NCI-H510A treated with DMSO at 0.1 percent for 48 hours (cell line): ENCODE data around the gene ESRP2.

Source experiments
- DNase-seq: peaks from one replicate; lab custom pipeline; 2025; lab: John Stamatoyannopoulos, UW

The ESRP2 gene

DNA sequence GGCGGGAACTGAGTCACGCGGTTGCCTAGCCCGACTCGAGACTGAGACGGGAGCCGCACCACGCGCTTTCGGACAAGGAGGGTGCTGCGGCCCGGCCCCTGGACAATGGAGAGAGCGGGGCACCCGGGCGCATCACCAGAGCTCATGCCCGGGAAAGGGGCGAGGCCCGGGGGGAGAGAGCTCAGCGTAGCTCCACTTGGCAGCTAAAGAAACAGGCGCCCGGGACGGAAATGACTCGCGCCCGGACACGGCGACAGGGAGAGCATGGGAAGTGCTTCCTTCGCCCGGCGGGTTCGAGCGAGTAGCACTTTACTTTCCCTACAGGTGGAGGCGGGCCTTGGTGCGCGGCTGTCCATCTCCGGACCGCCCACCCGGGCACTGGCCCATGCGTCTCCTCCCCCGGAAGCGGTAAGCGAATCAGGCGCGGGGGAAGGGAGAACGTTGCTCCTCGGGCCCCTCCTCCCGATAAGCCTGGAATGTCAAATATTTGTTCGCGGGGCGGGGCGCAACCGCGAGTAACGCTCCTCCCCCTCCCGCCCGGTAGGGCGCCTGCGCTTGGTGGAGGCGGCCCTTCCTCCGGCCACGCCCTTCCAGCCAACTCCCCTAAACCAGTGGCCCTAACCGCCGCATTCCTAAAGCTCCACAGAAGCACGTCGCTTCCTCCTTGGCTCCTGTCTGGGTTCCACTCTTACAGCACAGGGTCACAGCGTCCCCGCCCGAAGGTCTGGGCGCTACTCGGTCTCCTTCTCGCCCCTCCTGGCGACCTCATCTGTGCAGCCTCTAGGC is 1.5 kb upstream of the ESRP2 start:
- peak; percentile 74 for DNase-seq

DNA sequence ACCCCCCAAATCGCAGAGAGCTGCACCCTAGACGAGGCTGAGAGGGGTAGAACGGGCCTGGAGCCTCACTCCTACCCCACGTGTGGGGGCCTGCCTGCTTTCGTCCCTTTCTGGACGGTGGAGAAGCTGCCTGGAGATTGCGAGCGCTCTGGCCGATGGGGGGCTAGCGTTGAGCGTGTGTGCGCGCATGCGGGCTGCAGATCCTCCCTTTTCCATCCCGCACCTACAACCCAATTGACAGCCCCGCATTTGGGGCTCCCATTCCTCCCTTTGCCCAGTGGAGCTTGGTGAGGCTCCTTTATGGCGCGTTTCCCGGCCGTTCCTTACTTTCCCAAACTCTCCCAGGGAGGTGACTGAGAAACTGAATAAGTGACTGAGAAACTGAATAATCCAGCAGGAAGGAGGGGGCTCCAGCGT is 907 bp upstream of the ESRP2 start:
- DNase-seq, result no peak

DNA sequence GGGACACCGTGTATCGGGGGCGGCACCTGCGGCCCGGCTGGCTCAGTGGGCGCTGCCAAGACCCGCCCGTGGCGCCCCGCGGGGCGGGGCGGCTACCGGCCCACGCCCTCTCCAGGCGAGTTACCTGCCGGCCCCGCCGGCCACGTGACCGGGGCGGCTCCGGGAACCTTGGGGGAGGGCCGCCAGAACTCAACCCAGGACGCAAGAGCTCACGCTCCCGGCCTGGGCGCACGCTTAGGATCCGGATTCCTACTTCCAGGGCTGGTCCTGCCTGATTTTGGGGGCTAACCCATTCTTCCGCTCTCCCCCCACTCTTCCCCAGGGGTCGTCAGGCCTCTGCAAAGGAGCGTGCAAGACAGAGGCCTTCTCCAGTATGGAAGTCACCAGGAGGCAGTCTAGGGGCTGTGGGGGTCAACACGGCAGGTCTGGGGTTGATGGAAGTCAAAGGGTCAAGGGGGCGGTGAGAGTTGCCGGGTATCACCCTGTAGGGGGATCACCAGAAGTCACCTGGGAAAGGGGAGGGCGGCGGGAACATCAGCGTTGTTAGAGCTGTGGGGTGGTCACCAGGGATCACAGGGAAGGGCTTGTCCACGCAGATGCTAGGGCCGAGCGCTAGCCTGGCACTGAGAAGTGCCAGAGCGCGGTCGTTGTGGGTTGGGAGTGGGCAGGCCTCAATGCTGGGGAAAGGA is 354 bp upstream of the ESRP2 start:
- DNase-seq, result peak; percentile 77

DNA sequence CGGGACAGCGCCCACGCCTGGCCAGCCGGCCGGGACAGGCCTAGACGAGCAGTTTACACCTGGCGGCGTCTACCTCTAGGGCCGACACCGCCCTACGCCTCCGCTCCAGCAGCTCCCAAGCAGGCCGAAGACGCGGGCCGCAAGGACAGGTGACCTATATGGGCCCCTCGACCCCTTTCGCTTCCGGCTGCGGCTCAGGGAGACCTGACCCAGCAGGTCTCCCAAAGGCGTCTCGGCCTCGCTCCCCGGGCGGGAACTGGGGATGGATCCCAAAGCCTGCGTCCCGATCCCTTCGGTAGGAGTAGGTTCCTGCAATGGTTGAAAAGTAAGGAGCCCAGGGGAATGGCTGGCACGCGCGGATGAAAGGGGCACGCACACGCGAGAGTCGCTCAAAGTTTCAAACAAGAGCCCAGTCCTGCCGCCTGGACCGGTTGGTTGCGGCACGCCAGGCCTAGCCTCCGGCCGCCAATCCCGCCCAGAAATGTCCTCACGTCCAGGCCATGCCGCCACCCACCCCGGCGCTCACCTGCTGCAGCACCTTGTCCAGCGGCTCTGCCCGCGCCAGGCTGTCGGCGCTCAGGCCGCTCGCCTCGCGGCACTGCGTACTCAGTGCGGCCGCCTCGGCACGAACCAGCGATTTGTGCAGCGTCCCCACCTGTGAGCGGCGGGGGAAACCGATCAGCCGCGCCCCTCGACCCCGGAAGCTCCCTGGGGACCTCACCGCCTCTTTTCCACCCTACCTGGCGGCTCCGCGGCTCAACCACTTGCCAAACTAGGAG is 630 bp downstream of the ESRP2 start:
- no peak for DNase-seq

DNA sequence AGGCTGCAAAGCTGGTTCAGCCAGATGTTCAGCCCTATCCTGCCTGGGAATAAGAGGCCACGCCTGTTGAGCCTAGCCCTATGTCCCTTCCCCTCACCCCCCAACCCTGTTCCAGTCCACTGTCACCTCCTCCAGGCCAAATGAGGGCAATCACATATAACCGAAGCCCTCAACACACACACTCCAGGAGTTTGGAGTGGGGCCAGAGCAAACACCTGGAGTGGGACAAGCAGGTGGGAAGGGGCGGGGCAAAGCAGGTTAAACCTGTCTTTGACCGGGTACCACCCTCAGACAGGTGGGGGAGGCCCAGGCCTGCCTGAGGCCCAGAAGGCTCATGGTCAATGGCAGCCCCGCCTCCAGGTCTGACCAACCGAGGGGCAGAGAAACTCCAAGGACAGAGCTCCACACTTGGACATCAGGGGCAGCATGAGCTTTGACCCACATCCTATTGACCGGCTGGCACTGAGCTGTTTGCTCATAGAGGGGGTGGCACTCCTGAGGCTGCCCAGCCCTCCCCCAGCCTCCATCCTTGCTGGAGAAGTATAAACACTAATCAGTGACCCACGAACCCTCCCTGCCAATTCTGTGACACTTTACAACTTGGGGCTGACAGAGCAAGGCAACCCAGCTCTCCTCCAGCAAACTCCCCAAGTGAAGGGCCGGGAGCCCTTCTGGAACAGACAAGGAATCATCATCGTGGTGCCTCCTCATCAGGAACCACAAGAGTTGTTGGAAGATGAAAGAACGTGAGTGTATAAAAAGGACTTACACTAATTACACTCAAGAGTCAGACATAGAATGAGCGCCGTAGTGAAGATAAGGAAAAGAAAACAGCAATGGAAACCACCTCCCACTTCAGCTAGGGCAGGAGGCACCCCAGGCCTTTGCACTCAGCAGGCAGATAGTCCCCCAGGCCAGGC is 1.5 kb downstream of the ESRP2 start:
- peak; percentile 92 for DNase-seq

DNA sequence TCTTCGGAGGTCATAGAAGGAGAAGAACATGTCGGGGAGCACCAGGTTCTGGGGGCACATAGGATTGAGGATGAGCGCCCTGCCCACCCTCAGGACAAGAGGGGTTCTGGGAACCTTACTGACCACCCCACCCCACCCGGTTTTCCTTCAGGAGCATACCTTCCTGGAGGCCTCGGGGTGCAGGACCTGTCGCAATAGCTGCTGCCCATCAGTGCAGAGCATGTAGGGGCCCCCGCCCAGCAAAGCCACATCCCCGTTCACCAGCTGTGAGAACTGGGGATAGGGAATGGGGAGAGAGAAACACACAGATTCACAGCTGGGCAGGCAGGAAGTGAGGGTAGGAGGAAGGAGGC is 2.1 kb downstream of the ESRP2 start:
- DNase-seq, result no peak

DNA sequence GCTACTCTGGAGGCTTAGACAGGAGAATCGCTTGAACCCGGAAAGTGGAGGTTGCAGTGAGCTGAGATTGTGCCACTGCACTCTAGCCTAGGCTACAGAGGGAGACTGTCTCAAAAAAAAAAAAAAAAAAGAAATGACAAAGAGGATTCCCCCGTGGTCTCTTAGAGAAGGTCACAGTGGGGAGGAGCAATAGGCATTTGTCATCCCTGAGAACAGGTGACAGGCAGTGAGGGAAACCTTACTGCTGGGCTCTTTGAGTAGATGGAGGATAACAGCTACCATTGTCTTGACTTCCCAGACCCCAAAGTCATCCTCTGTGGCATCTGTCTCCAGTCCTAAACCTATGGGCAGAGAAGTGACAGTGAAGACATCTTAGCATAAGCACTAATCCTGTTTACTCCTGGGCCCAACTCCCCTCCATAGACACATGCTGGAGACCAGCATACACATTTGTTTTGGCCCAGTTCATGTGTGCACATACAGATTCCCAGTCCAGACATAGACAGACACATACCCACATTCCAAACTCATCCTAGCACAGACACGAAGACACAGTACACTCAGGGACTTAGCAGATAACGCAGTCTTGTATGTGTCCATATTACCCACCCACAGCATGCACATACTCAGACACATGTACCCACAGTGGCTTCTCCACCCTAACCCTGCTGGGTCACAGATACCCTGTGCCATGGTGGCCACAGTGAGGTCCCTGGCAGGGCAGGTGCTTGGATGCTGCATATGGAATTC is 2.7 kb downstream of the ESRP2 start:
- DNase-seq, result no peak

DNA sequence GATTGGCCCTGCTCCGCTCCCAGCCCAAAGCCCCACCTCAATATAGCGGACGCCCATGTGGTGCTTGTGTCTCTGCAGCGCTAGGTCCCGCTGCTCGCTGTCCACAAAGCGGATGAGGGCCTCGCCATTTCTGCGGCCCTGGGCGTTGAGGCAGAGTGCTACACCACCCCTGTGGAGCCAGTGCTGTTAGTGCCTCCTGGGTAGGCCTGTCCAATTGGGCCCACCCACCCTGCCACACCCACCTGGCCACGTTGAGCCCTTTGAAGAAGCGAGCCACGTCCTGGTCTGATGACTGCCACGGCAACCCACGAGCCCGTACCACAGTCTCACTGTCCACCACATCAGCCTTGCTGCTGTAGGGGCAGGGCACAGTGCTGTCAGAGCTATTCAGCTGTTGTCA is 3.6 kb downstream of the ESRP2 start:
- no peak for DNase-seq

DNA sequence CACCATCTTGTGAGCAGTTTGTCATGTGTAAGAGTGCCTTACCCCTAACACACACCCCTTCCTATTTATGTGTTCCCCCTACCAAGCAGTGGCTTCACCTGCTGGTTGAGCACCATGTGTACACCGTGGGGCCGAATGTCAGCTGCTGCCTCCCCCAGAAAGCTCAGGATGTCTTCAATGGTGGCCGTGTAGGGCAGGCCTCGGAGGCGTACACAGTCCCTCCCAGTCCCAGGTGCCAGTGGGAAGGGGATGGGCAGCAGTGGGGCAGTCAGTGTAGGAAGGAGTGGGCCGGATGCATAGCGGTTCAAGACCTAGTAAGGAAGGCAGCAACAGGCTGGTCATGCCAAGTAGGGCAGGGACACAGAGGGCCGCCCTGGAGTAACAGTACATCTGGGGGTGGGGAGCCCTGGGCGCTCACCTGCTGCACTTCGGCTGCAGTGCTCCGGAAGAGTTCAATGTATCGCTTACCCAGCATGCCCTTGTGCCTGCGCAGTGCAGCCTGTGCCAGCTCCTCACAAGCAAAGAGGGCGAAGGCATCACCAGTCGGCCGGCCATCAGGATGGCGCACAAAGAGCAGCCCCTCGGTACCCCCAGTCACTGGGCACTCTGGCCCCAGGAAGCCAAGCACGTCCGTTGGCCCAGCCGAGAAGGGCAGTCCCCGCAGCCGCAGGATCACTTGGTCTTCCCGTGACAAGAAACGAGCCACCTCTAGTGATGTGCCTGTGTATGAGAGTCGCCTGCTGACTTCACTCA is 4.4 kb downstream of the ESRP2 start:
- DNase-seq, result no peak

DNA sequence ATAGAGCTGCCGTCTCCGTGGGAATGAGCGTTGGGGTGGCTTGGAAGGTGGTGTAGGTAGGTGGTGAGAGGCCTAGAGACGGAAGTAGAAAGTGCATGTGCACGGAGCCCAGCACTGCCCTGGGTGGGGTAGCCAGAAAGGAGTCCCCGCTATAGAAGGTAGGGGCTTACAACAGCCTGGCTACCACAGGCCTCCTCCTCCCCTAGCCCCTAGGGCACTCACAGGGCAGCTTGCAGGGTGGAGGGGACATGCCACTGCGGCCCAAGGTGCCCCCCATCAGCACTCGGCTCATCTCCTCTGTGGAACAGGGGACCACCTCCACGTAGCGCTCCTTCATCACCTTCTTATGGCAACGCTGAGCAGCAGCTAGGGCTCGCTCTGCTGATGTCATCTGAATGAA is 5.0 kb downstream of the ESRP2 start:
- DNase-seq, result no peak

DNA sequence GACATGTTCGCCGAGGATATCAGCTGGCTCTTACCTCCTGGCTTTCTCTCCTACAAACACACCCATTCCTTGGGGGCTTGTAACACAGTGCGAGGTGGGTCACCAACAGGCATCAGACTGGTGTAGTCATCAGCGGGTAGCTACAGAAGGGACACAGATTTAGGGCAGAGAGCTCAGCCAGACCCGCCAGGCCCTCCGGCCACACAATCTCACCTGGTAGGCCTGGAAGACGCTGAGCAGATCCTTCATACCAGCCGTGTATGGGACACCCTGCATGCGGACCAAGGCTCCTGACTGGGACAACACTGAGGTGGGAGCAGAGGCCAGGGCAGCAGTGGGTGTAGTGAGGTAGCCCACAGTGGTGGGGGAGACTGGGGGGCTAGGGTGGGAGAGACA is 5.8 kb downstream of the ESRP2 start:
- no peak for DNase-seq

DNA sequence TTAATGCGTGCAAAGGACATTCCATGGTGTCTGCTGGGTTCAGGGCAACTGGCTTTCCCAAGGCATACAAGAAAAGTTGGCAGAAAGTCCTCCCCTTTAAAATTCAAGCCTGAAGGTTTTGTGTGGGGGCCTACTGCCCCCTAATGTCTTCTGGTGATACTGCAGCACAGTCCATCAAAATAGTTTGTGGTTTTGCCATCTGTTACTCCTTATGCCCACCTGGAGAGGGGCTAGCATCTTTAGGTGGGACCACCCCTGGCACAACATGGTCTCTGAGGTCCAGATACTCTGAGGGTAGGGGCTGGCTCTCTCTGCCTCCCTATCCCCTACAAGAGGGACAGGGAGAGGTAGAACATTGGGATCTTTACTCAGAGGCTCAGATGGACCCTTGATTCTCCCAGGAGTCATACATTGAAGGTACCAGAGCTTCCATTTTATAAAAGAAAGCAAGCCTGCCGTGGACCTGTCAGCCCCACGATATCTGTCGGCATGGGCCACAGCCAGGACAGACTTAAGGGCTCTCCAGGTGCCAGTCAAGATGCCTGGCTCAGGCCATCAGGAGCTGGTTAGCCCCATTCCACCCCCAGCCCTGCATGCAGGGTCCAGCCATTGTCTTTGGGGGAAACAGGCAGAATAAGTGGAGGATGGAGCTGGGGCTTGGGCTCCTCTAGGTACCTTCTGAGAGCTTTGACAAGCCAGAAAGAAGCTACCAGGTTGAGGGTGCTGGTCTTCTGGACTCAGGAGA is 6.3 kb downstream of the ESRP2 start:
- DNase-seq, result peak; percentile 24

DNA sequence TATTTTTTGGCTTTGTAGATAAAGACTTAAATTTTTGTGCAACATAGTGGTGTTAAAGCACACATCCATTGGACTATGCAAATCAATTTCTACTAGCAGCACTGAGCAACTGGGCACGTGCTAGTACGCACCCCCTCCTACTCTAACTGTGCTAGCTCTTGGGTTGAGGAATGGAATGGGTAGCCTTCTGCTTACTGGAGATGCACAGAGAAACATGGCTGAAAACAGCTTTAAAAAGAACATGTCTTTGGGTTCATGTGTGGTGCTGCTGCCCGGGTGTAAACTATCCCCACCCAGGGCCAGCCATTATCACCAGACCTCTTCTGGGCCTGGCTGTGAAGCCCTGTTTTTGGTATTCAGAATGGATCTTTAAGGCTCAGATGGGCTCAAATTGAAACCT is 7.3 kb downstream of the ESRP2 start:
- DNase-seq, result no peak

DNA sequence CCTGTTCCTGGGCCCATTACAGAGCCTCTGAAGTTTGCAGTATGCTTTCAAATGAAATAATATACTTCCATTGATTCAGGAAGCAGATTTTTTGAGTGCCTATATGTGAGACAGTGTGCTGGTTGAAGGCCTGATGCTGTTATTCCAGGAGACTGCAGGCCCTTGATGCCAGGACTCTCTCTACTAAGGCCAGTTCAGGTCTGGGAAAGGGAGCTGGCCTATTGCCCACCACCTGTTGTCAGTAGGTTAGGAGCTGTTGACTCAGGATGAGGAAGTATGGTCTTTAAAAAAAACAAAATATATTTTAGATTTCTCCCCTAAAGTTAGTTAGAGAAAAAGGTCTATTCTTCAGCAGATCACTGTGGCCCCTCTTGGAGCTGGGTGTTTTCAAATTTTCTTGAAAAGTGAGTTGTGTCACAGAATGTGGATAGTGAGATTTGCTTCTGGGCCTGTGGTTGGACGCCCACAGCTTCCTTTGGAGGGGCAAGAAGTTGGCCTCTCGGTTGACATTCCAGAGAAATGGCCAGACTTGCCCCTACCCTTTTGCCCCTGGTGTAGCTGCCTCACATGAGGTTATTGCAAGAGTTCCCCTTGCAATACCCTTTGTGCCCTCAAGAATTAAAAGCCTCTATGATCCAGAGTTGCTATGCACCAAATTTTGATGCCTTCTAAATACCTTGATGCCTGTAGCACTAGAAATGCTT is 7.9 kb downstream of the ESRP2 start:
- DNase-seq, result no peak

DNA sequence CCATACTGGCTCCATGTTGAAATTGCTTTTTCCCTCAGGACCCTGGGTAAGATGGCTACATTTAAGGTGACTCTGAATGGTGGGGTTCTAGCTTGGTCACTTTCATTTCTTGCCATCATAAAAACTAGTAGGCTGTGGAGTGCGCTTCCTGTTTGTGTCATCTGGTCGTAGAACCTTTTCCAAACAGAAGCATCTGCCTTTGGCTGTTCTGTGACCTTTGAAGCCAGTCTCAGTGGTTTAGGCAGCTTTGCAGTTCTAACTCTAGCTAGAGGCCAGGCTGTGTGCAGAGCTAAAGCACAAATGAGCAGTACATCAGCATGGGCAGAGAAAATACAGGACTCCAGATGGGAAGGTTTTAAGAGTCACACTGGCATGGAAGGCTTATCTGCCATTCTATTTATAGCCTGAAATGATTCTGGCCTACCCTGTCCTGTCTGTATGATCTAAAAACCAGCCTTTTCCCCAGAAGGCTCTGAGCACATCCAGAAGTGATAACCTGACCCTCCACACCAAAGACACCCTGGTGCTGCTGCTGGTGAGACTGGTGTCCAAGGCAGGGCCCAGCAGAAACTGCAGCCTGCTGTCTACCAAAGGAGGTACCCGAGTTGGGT is 8.6 kb downstream of the ESRP2 start:
- DNase-seq, result no peak

DNA sequence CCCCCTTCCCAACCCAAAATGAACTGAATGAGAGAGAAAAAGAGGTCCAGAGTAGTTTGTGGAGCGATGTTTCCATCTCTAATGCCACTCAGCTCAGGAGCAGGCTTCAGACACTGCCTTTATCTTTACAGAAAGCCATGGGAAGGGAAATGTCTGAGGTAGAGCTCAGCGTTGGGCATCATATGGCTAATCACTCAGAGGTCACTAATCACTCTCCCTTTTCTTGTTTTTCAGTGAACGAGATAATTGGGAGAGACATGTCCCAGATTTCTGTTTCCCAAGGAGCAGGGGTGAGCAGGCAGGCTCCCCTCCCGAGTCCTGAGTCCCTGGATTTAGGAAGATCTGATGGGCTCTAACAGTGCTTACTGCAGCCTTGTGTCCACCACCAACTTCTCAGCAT is 9.8 kb downstream of the ESRP2 start:
- DNase-seq, result no peak

DNA sequence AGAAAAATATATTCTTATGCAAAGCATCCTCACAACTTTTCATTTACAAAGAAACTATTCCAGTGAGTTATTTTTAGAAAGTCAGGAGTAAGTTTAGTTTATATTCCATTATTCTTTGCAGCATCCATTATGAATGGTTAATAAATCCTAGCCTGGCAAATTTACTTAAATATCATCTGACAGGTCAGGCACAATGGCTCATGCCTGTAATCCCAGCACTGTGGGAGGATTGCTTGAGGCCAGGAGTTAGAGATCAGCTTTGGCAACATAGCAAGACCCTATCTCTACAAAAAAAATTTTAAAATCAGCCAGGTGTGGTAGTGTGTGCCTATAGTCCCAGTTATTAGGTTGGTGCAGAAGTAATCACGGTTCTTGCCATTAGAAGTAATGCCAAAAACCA is 12.9 kb downstream of the ESRP2 start:
- no peak for DNase-seq

DNA sequence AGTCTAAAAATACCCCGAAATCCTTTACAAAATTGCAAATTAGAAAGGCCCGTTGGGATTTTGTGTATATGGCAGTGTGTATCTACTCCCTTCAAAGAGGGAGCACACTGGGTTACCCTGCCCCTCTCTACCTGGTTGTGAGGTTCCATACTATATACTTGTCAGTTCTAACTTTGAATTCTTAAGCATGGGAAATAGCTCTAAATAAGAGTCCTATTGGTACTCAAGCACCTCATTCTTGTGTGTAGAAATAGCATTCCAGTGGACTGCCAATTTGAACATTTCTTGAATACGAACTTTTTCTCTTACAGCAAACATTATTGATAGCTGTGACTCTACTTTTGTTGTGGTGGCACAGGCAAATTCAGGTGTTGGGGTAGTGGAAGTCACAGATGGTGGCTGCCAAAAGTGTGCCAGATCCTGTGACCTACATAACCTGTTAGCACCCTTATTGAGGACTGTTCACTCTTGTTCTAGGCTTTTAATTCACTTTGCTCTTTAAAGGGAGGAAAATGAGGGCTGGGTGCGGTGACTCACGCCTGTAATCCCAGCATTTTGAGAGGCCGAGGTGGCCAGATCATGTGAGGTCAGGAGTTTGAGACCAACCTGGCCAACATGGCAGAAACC is 16.1 kb downstream of the ESRP2 start:
- DNase-seq, result no peak
